ENCODE measurements around the gene PFKM. TPM values are rescaled to one million over a fixed set of nuclear protein-coding genes. Genes with fewer than 3 reads are reported as not detected.
A peak's percentile ranks its signal among the peaks of the same experiment; 100 is the strongest.

The PFKM gene
- total and polyA plus RNA-seq, 9 of the 15 experiments (the other 6 are each of a cell fraction or from before 2014, with no cell fraction given): 16.5 to 39.9 (median 31.7) TPM

DNA sequence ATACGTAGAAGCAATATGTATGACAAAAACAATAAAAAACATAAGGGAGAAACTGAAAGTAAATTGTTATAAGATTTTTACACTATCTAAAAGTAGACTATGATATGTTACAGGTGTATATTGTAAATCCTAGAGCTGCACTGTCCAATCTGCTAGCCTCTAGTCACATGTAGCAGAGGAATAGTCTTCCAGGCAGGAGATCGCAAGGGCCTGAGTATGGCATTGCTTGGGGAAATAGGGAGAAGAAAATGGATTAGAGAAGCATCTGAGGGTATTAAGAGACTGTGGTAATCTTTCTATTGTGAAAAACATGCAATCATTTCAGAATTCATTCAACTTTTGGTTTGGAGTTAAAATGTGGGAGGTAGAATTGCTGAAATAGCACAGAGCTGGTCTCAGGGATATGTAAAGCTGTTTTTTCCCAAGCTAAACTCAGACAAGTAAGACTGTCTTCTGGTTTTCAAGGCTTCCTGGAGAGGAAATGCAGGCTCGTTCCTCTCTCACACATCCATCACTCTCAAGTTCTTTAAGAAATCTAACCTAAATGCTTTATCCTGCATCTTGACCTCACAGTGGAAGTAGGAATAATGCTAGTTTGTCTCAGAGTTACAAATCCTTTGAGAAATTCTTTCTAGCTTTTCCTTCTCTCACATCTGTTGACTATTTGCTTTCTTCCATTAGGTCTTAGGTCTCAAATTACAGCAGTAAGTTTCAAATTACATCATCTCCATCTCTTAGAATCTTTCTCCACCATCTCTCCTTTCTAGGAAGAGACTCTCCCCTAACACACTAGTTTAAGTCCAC, 56.7 kb downstream of the PFKM start:
- ATAC-seq (peak; percentile 89), DNase-seq (ENCODE audit: extremely low read depth in 1 of 4, low spot score in 3 of 4) (peak in 2 of 4 experiments; percentile 39 to 43), FAIRE-seq (peak; percentile 23)
- no peaks in the 10 kb centered on the region for H3K9me1 ChIP-seq (ENCODE audit: control insufficient read depth, insufficient read depth, low read length)
- H3K27ac ChIP-seq (ENCODE audit: extremely low read depth, low read depth, low read length): peak overlapping the region; percentile 44
- BruUV-seq (replicated peaks): no TSS peak
- no peak overlapping the region for H3K4me3 ChIP-seq
- WGBS (ENCODE audit: insufficient coverage, low coverage, missing lambda C conversion rate): 35% methylated on average over 3 of the region's 3 CpGs
- ChIA-PET CTCF (ENCODE audit: low intra/inter-chr PET ratio) (no interaction called here), POLR2A (interaction anchor here (0.6 to 1.5 kb wide), 8 partner anchors 10 to 403 kb away, joined by 3 to 6 read pairs (median 3); partner anchors contain the start of genes ASB8 and SLC48A1)
- no peaks in the 10 kb centered on the region for H4K20me1 ChIP-seq (replicated peaks; ENCODE audit: control insufficient read depth, insufficient read depth, low read length)
- peak overlapping the region; percentile 88 for H2AFZ ChIP-seq (ENCODE audit: low read depth, low read length)
- peak overlapping the region; percentile 67 for H3K4me2 ChIP-seq (ENCODE audit: insufficient read depth, low read length)
- peaks cover 0 to 23% of the 10 kb centered on the region in 2 experiments; a peak in 4 of 5 replicates for H3K4me1 ChIP-seq (replicated peaks in 1 of 2; ENCODE audit: control insufficient read depth in 2 of 2, insufficient read depth in 2 of 2, low read length in 2 of 2)
- H3K9me3 ChIP-seq (replicated peaks; ENCODE audit: control insufficient read depth, insufficient read depth, low read depth, low read length): no peaks in the 10 kb centered on the region
- in situ Hi-C loops (cut with MboI): loop anchor here (5.0 kb wide), 1 partner anchor 464 kb away; no protein-coding TSS in a partner anchor
- H3K27me3 ChIP-seq (ENCODE audit: control insufficient read depth in 2 of 2, insufficient read depth in 2 of 2, low read length in 2 of 2): no peaks in the 10 kb centered on the region
- intact Hi-C loops (cut with micrococcal nuclease): no loop called here
- peak overlapping the region in 1 of 2 experiments; percentile 43; a peak in 2 of 4 replicates for H3K9ac ChIP-seq (ENCODE audit: insufficient read depth in 1 of 2, low read depth in 2 of 2, low read length in 2 of 2)
- no peaks in the 10 kb centered on the region for H3K79me2 ChIP-seq (ENCODE audit: control insufficient read depth, insufficient read depth, low read length)
- no peaks in the 10 kb centered on the region for H3K36me3 ChIP-seq (ENCODE audit: control insufficient read depth, insufficient read depth, low read length)
- TF ChIP-seq NR2C2 (CRISPR knock-in tag; IDR thresholded peaks at IDR 0.05): no peak
- peak; percentile 65; the same call in 1 of the 2 replicates for TF ChIP-seq NR2C2 (tag; IDR thresholded peaks at IDR 0.05)
- TF ChIP-seq, protein P1, sequence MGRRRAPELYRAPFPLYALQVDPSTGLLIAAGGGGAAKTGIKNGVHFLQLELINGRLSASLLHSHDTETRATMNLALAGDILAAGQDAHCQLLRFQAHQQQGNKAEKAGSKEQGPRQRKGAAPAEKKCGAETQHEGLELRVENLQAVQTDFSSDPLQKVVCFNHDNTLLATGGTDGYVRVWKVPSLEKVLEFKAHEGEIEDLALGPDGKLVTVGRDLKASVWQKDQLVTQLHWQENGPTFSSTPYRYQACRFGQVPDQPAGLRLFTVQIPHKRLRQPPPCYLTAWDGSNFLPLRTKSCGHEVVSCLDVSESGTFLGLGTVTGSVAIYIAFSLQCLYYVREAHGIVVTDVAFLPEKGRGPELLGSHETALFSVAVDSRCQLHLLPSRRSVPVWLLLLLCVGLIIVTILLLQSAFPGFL (CRISPR knock-in tag; IDR thresholded peaks at IDR 0.05): no peak
- TF ChIP-seq ZNF134 (CRISPR knock-in tag; conservative IDR thresholded peaks at IDR 0.05): no peak
- no peak for TF ChIP-seq KDM5B (IDR thresholded peaks at IDR 0.05; ENCODE audit: insufficient replicate concordance, low read depth, low read length)
- peak; percentile 91 for TF ChIP-seq ATF7 (IDR thresholded peaks at IDR 0.05)
- no peak for TF ChIP-seq ZNF717 (CRISPR knock-in tag; IDR thresholded peaks at IDR 0.05)
- TF ChIP-seq KLF13 (tag; IDR thresholded peaks at IDR 0.05; ENCODE audit: borderline replicate concordance, low read depth): no peak
- TF ChIP-seq, protein P2, sequence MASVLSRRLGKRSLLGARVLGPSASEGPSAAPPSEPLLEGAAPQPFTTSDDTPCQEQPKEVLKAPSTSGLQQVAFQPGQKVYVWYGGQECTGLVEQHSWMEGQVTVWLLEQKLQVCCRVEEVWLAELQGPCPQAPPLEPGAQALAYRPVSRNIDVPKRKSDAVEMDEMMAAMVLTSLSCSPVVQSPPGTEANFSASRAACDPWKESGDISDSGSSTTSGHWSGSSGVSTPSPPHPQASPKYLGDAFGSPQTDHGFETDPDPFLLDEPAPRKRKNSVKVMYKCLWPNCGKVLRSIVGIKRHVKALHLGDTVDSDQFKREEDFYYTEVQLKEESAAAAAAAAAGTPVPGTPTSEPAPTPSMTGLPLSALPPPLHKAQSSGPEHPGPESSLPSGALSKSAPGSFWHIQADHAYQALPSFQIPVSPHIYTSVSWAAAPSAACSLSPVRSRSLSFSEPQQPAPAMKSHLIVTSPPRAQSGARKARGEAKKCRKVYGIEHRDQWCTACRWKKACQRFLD (CRISPR knock-in tag; IDR thresholded peaks at IDR 0.05): peak; percentile 46; the same call in 1 of the 2 replicates
- TF ChIP-seq ZSCAN32 (CRISPR knock-in tag; IDR thresholded peaks at IDR 0.05): peak; percentile 74; the same call in 1 of the 2 replicates
- TF ChIP-seq, protein P3, sequence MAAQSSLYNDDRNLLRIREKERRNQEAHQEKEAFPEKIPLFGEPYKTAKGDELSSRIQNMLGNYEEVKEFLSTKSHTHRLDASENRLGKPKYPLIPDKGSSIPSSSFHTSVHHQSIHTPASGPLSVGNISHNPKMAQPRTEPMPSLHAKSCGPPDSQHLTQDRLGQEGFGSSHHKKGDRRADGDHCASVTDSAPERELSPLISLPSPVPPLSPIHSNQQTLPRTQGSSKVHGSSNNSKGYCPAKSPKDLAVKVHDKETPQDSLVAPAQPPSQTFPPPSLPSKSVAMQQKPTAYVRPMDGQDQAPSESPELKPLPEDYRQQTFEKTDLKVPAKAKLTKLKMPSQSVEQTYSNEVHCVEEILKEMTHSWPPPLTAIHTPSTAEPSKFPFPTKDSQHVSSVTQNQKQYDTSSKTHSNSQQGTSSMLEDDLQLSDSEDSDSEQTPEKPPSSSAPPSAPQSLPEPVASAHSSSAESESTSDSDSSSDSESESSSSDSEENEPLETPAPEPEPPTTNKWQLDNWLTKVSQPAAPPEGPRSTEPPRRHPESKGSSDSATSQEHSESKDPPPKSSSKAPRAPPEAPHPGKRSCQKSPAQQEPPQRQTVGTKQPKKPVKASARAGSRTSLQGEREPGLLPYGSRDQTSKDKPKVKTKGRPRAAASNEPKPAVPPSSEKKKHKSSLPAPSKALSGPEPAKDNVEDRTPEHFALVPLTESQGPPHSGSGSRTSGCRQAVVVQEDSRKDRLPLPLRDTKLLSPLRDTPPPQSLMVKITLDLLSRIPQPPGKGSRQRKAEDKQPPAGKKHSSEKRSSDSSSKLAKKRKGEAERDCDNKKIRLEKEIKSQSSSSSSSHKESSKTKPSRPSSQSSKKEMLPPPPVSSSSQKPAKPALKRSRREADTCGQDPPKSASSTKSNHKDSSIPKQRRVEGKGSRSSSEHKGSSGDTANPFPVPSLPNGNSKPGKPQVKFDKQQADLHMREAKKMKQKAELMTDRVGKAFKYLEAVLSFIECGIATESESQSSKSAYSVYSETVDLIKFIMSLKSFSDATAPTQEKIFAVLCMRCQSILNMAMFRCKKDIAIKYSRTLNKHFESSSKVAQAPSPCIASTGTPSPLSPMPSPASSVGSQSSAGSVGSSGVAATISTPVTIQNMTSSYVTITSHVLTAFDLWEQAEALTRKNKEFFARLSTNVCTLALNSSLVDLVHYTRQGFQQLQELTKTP (IDR thresholded peaks at IDR 0.05; ENCODE audit: low read depth in 1 of 2, partially characterized antibody in 2 of 2): peak in 1 of 2 experiments; percentile 51
- TF ChIP-seq HDAC2 (IDR thresholded peaks at IDR 0.05): peak; percentile 22; the same call in 1 of the 2 replicates
- peak; percentile 53 for TF ChIP-seq EP300 (IDR thresholded peaks at IDR 0.05; ENCODE audit: low read length)
- TF ChIP-seq PYGO2 (tag; IDR thresholded peaks at IDR 0.05): no peak
- no peak for TF ChIP-seq ZNF77 (CRISPR knock-in tag; IDR thresholded peaks at IDR 0.05)
